ENCODE measurements around the gene THRSP.

- TF ChIP-seq CTCF (conservative IDR thresholded peaks at IDR 0.05 in 1 of 2, IDR thresholded peaks at IDR 0.05 in 1 of 2; ENCODE audit: low read depth in 1 of 2, low read length in 2 of 2) (no peak), EZH2 (IDR thresholded peaks at IDR 0.05; ENCODE audit: low read length, missing control alignments) (no peak)
Measured at GRCh38 chr11:78048561-78048960, 15.1 kb upstream of the THRSP start.

Measured in fibroblast of lung (primary cell).